ENCODE data around the gene RIMS4.

RIMS4 gene

GRCh38 chr20:44810391-44811149 is at the start of gene RIMS4:
TSS of gene RIMS4 (minus strand) at chr20:44810546. CDS start at chr20:44810271, 275 bp downstream.
- no peaks in the 10 kb centered on the region for H4K20me1 ChIP-seq (ENCODE audit: insufficient read depth, low read length)
- 0 out of 2 replicates have a peak, but pooled peaks cover 7% of the 10 kb centered on the region for H3K27me3 ChIP-seq (ENCODE audit: insufficient read depth, low read length)
- H3K36me3 ChIP-seq (ENCODE audit: insufficient read depth, low read length) = no peaks in the 10 kb centered on the region
- H3K9ac ChIP-seq (ENCODE audit: low read length) = no peak within 1 kb of the TSS
- TF ChIP-seq CTCF (IDR thresholded peaks at IDR 0.05; ENCODE audit: low read length) (no peak), EZH2 (IDR thresholded peaks at IDR 0.05; ENCODE audit: borderline replicate concordance, low read length) (no peak)
- H3K9me3 ChIP-seq (ENCODE audit: low read length) = no peaks in the 10 kb centered on the region
- no peaks in the 10 kb centered on the region for H3K4me1 ChIP-seq (ENCODE audit: insufficient read depth, low read length, severe bottlenecking)
- H2AFZ ChIP-seq (ENCODE audit: low read length) = no peak within 1 kb of the TSS
- H3F3A ChIP-seq (ENCODE audit: insufficient read depth, low read length) = no peaks in the 10 kb centered on the region
- H3K4me3 ChIP-seq (ENCODE audit: low read depth, low read length, poor library complexity, severe bottlenecking) = no peak within 1 kb of the TSS
- no peak within 1 kb of the TSS for H3K27ac ChIP-seq (ENCODE audit: low read depth, low read length, poor library complexity, severe bottlenecking)
- no peak within 1 kb of the TSS for H3K4me2 ChIP-seq (ENCODE audit: low read length)
- H3K9me2 ChIP-seq (ENCODE audit: low read depth, low read length) = no peaks in the 10 kb centered on the region
- H3K79me2 ChIP-seq (ENCODE audit: insufficient read depth, low read length) = no peaks in the 10 kb centered on the region

GRCh38 chr20:44858606-44859360 is 48.4 kb upstream of the RIMS4 start:
- Histone ChIP-seq H3K9me3 (ENCODE audit: low read length) (no peaks in the 10 kb centered on the region), H3K27me3 (ENCODE audit: insufficient read depth, low read length) (no peaks in the 10 kb centered on the region), H3K9ac (ENCODE audit: low read length) (no peak overlapping the region), H3K4me2 (ENCODE audit: low read length) (no peak overlapping the region), H3F3A (ENCODE audit: insufficient read depth, low read length) (no peaks in the 10 kb centered on the region), H3K36me3 (ENCODE audit: insufficient read depth, low read length) (no peaks in the 10 kb centered on the region), H3K27ac (ENCODE audit: low read depth, low read length, poor library complexity, severe bottlenecking) (no peak overlapping the region), H2AFZ (ENCODE audit: low read length) (no peak overlapping the region), H3K79me2 (ENCODE audit: insufficient read depth, low read length) (no peaks in the 10 kb centered on the region), H4K20me1 (ENCODE audit: insufficient read depth, low read length) (no peaks in the 10 kb centered on the region), H3K4me3 (ENCODE audit: low read depth, low read length, poor library complexity, severe bottlenecking) (no peak overlapping the region), H3K4me1 (ENCODE audit: insufficient read depth, low read length, severe bottlenecking) (no peaks in the 10 kb centered on the region), H3K9me2 (ENCODE audit: low read depth, low read length) (no peaks in the 10 kb centered on the region)
- no peak for TF ChIP-seq CTCF (IDR thresholded peaks at IDR 0.05; ENCODE audit: low read length)
- TF ChIP-seq EZH2 (IDR thresholded peaks at IDR 0.05; ENCODE audit: borderline replicate concordance, low read length) = no peak

- H3K9me3 ChIP-seq (ENCODE audit: low read length) = no peaks in the 10 kb centered on the region
- no peak overlapping the region for H2AFZ ChIP-seq (ENCODE audit: low read length)
- no peaks in the 10 kb centered on the region for H3K79me2 ChIP-seq (ENCODE audit: insufficient read depth, low read length)
- H3K4me3 ChIP-seq (ENCODE audit: low read depth, low read length, poor library complexity, severe bottlenecking) = no peak overlapping the region
- H3K36me3 ChIP-seq (ENCODE audit: insufficient read depth, low read length) = no peaks in the 10 kb centered on the region
- no peaks in the 10 kb centered on the region for H3K9me2 ChIP-seq (ENCODE audit: low read depth, low read length)
- H3K9ac ChIP-seq (ENCODE audit: low read length) = no peak overlapping the region
- no peaks in the 10 kb centered on the region for H4K20me1 ChIP-seq (ENCODE audit: insufficient read depth, low read length)
- no peaks in the 10 kb centered on the region for H3K27me3 ChIP-seq (ENCODE audit: insufficient read depth, low read length)
- no peak overlapping the region for H3K27ac ChIP-seq (ENCODE audit: low read depth, low read length, poor library complexity, severe bottlenecking)
- TF ChIP-seq EZH2 (IDR thresholded peaks at IDR 0.05; ENCODE audit: borderline replicate concordance, low read length) (no peak), CTCF (IDR thresholded peaks at IDR 0.05; ENCODE audit: low read length) (no peak)
- H3F3A ChIP-seq (ENCODE audit: insufficient read depth, low read length) = no peaks in the 10 kb centered on the region
- H3K4me2 ChIP-seq (ENCODE audit: low read length) = no peak overlapping the region
- no peaks in the 10 kb centered on the region for H3K4me1 ChIP-seq (ENCODE audit: insufficient read depth, low read length, severe bottlenecking)
Measured at GRCh38 chr20:44856856-44857448, 46.6 kb upstream of the RIMS4 start.

All from OCI-LY1 (cell line).